HG03354 (cell line): ENCODE measurements around the gene RPS6KA1.

Experiments used
- ATAC-seq: cut with Tn5 transposase; IDR thresholded peaks from one replicate; pipeline ENCODE4 v1.9.1; 2021; ENCODE audit warnings: mild to moderate bottlenecking; ENCODE audit not compliant: unreplicated experiment, poor library complexity, severe bottlenecking

Gene RPS6KA1

GRCh38 chr1:26550946-26551345 is 21.4 kb downstream of the RPS6KA1 start:
- ATAC-seq = no peak

DNA sequence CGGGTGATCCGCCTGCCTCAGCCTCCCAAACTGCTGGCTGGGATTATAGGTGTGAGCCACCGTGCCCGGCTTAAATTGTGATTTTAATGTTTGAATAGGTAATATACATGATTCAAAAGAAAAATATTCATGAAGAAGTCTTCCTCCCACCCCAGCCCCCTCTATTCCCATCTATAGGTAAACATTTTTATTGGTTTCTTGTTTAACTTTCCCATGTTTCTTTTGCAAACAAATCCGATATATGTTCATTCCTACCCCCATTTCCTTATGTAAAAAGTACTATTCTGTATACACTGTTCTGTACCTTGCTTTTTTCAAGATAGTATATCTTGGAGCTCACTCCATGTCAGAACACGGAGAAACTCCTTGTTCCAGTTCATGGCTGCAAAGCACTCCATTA is 23.2 kb downstream of the RPS6KA1 start:
- no peak for ATAC-seq

DNA sequence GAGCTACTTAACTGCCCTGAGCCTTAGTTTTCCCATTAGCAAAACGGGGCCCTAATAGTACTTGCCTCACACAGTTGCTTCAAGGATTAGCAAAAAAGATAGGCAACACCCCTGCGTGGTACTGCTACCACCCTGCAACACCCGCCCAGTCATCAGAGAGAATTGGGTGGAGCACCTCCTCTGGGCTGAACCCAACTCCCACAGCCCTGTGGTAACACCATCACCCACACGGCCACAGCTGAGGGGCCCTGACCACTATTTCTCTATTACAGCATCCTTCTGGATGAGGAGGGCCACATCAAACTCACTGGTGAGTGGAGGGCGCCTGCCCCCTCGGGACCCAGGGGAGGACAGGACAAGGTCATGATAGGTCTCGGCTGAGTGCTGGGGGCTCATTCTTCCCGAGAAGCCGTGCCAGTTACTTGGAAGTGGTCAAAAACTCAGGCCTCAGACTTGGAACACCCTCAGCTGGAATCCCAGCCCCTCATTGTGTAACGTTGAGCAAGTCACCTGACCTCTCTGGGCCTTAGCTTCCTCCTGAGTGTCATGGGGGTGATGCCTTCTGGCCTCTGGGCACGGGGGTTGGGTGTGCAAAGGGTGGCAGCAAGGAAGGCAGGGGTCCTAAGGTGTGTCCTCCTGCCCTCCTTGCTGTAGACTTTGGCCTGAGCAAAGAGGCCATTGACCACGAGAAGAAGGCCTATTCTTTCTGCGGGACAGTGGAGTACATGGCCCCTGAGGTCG is 24.6 kb downstream of the RPS6KA1 start:
- no peak for ATAC-seq

GRCh38 chr1:26554781-26555180 is 25.2 kb downstream of the RPS6KA1 start:
- ATAC-seq = no peak

DNA sequence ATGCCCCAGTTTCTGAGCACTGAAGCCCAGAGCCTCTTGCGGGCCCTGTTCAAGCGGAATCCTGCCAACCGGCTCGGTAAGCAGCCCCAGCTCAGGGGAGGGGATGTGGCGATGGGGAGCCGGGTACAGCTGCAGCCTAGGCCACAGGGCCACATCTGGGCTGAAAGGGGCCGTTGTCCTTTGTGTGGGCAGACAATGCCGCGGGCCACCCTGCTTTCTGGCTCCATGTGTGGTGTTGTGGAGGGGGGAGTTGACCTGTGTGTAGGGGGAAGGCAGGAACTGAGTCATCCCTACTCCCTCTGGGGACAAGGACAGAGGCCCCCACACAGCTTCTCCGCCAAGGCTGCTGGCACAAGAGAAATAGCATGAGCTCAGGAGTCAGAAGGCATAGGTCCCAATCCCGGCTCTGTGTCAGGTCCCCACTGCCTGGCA is 26.0 kb downstream of the RPS6KA1 start:
- ATAC-seq = no peak

DNA sequence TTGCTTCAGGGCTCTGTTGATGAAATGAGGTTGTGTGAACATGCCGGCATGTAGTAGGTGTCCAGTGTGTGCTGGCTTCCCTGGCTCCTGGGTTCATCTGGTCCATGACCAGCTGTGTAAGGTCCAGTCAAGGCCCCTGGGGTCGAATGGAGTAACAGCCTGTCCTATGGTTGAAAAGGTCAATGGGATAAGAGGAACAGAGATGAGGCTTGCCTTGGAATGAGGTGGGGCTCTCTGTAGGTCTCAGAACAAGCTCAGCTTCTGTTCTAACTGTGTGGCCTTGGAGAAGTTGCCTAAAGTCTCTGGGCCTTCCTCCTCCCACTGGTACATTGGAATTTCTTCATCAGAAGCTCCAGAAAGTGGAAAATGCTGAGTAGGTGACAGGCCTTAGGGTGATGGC is 26.6 kb downstream of the RPS6KA1 start:
- ATAC-seq = no peak

DNA sequence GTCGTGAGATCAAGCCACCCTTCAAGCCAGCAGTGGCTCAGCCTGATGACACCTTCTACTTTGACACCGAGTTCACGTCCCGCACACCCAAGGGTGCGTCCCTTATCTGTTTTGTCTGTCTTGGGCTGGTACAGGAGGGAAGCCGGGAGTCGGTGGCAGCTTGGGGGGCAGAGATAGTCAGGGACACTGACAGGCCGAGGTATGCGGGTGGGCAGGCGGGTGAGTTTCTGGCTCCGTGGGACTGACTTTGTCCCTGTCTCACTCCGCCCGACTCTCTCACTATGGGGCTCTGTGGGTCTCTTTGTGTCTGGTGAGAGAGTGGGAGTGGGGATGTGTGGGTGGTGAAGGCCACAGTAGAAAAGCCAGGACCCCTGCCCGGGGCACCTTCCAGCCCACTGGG is 27.4 kb downstream of the RPS6KA1 start:
- ATAC-seq = no peak

- no peak for ATAC-seq
Observed at GRCh38 chr1:26558685-26559048, 29.1 kb downstream of the RPS6KA1 start.

DNA sequence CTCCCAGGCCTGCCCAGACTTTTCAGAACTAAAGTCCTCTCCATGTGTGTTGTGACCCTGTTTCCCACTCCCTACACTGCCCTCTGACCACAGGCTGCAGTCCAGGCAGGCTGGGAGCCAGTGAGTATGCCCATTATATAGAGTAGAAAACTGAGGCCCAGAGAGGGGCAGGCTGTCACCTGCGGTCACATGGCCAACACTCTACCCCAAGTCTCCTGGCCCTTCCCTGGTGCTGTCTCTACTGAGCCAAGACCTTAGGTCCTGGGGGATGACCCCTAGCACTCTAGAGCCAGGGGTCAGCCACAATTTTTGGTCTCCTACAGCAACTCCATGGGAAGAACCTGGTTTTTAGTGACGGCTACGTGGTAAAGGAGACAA is 30.8 kb downstream of the RPS6KA1 start:
- no peak for ATAC-seq

- no peak for ATAC-seq
Observed at GRCh38 chr1:26570287-26570686, 40.7 kb downstream of the RPS6KA1 start.

- ATAC-seq = no peak
Observed at GRCh38 chr1:26571381-26571780, 41.8 kb downstream of the RPS6KA1 start.

DNA sequence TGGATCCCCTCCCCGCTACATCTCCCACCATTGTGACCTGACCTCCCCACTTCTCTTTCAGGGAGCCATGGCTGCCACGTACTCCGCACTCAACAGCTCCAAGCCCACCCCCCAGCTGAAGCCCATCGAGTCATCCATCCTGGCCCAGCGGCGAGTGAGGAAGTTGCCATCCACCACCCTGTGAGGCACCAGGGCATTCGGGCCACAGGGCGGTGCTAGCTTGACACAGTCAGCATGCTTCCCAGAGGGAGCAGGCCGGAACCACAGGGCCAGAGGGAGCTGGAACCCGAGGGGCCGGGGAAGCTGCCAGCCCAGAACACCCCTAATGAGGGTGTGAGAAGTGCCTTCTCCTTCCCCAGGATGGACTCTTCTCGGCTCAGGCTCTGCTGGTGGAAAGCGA is 44.5 kb downstream of the RPS6KA1 start:
- ATAC-seq = no peak

DNA sequence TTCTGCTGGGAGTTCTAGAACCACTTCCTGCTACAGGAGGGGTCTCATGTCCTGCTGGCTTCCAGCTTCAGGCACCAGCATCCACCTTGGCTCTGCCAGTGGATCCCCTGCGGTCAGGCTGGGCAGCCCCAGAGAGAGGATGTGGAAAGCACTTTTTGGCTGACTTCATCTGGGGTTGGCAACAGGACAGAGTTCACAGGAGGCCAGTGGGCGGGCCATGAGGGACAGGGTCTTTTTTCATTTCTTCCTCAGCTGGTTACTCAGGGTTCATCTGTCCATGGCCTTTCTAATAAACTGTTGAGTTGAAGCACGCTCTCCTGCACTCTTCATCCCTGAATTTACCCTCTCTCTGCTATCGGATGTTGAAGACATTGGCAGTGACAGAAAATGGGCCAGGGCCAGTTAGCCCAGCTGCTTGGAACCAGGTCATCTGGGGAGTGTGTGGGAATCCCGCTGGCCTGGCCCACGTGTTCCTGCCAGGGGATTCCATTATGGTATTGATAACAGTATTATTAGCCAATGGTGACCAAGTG is 45.2 kb downstream of the RPS6KA1 start:
- no peak for ATAC-seq

DNA sequence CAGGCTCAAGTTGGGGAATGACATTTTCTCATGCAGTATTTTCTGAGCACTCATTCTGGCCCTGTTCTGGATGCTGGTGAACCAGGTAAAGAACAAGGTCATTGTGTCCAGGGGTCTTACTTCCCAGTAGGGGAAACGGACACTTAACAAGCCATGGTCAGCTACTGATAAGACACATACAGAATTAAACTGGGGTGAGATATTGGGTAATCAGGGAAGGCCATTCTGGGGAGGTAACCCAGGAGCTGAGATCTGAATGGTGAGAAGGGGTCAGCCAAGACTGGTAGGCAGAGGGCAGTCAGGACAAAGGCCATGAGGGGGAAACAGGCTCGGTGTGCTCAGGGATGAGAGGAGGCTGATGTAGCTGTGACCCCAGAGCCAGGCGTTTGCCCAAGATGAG is 45.8 kb downstream of the RPS6KA1 start:
- ATAC-seq = no peak

- no peak for ATAC-seq
Observed at GRCh38 chr1:26578167-26578566, 48.6 kb downstream of the RPS6KA1 start.

DNA sequence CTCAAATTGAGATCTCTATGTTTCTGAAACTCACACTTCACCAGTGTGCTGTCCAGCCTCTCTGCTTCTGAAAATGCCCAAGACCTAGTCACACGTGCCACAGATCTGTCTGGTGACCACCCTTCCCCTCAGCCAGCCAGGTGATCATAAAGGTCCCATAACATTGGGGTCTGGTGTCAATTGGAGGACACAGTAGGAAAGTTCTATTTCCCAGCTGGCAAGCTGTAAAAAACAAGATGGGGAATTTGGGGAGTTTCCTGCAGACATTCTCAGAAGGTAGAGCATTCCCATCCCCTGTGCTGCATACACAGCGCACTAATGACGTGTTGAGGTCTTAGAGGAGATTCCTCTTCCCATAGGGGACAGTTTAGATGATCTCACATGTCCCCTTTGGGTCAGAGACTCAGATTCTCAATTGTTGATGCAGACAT is 50.1 kb downstream of the RPS6KA1 start:
- ATAC-seq = no peak

GRCh38 chr1:26580116-26580515 is 50.6 kb downstream of the RPS6KA1 start:
- ATAC-seq = no peak

DNA sequence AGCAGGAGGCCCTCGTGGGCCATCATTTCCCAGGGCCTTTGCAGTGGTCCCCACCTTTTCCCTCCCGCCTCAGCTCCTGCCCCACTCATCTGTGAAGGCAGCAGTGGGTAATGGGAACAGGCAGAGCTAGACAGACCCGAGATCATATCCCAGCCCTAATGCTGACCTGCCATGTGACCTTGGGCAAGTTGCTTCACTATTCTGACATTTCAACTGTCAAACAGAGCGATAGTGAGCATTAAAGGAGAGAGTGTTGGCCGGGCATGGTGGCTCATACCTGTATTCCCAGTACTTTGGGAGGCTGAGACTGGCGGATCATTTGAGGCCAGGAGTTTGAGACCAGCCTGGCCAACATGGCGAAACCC is 51.7 kb downstream of the RPS6KA1 start:
- ATAC-seq = no peak

- ATAC-seq = no peak
Observed at GRCh38 chr1:26582053-26582835, 52.7 kb downstream of the RPS6KA1 start.

- no peak for ATAC-seq
Observed at GRCh38 chr1:26582836-26583460, 53.4 kb downstream of the RPS6KA1 start.
